ENCODE results near the gene OR2L2.

Gene OR2L2

GRCh38 chr1:248046536-248046935 is 16.7 kb downstream of the OR2L2 start, which contains the start of gene OR2L3:
Gene OR2L3, plus strand, starts transcription at chr1:248046836. Its CDS starts 13,846 bp downstream, at chr1:248060682.
- Histone ChIP-seq H3K4me1 (ENCODE audit: insufficient read depth, low read length, poor library complexity, severe bottlenecking) (no peaks in the 10 kb centered on the region), H3K9me2 (replicated peaks; ENCODE audit: low read depth, low read length) (no peaks in the 10 kb centered on the region), H3K4me2 (ENCODE audit: low read depth, low read length, poor library complexity, severe bottlenecking) (no peak within 1 kb of the TSS), H4K20me1 (ENCODE audit: insufficient read depth, low read length, poor library complexity, severe bottlenecking) (no peaks in the 10 kb centered on the region), H3K9me3 (ENCODE audit: insufficient read depth, low read depth, low read length) (no peaks in the 10 kb centered on the region), H3K79me2 (ENCODE audit: insufficient read depth, low read length) (no peaks in the 10 kb centered on the region), H3K4me3 (ENCODE audit: low read length, poor library complexity, severe bottlenecking) (no peak within 1 kb of the TSS), H3F3A (ENCODE audit: low read depth) (no peaks in the 10 kb centered on the region), H3K27me3 (ENCODE audit: insufficient read depth, low read length, poor library complexity, severe bottlenecking) (no peaks in the 10 kb centered on the region), H2AFZ (ENCODE audit: low read length) (no peak within 1 kb of the TSS), H3K9ac (ENCODE audit: low read depth, low read length, poor library complexity, severe bottlenecking) (no peak within 1 kb of the TSS), H3K36me3 (ENCODE audit: insufficient read depth, low read length) (no peaks in the 10 kb centered on the region)
- TF ChIP-seq CTCF (conservative IDR thresholded peaks at IDR 0.05; ENCODE audit: low read length) (no peak), EZH2phosphoT487 (IDR thresholded peaks at IDR 0.05; ENCODE audit: borderline replicate concordance) (no peak)

GRCh38 chr1:248047008-248047407 is 17.1 kb downstream of the OR2L2 start:
- H3K9me3 ChIP-seq (ENCODE audit: insufficient read depth, low read depth, low read length): no peaks in the 10 kb centered on the region
- TF ChIP-seq EZH2phosphoT487 (IDR thresholded peaks at IDR 0.05; ENCODE audit: borderline replicate concordance): no peak
- peak; percentile 22; the same call in 1 of the 2 replicates for TF ChIP-seq CTCF (conservative IDR thresholded peaks at IDR 0.05; ENCODE audit: low read length)
- no peak overlapping the region for H2AFZ ChIP-seq (ENCODE audit: low read length)
- no peaks in the 10 kb centered on the region for H3K9me2 ChIP-seq (replicated peaks; ENCODE audit: low read depth, low read length)
- H3K36me3 ChIP-seq (ENCODE audit: insufficient read depth, low read length): no peaks in the 10 kb centered on the region
- H3K4me3 ChIP-seq (ENCODE audit: low read length, poor library complexity, severe bottlenecking): no peak overlapping the region
- H4K20me1 ChIP-seq (ENCODE audit: insufficient read depth, low read length, poor library complexity, severe bottlenecking): no peaks in the 10 kb centered on the region
- no peak overlapping the region for H3K9ac ChIP-seq (ENCODE audit: low read depth, low read length, poor library complexity, severe bottlenecking)
- no peaks in the 10 kb centered on the region for H3K4me1 ChIP-seq (ENCODE audit: insufficient read depth, low read length, poor library complexity, severe bottlenecking)
- H3K4me2 ChIP-seq (ENCODE audit: low read depth, low read length, poor library complexity, severe bottlenecking): no peak overlapping the region
- H3F3A ChIP-seq (ENCODE audit: low read depth): no peaks in the 10 kb centered on the region
- H3K79me2 ChIP-seq (ENCODE audit: insufficient read depth, low read length): no peaks in the 10 kb centered on the region
- H3K27me3 ChIP-seq (ENCODE audit: insufficient read depth, low read length, poor library complexity, severe bottlenecking): no peaks in the 10 kb centered on the region

- no peaks in the 10 kb centered on the region for H3K4me1 ChIP-seq (ENCODE audit: insufficient read depth, low read length, poor library complexity, severe bottlenecking)
- H3K27me3 ChIP-seq (ENCODE audit: insufficient read depth, low read length, poor library complexity, severe bottlenecking): no peaks in the 10 kb centered on the region
- H3K36me3 ChIP-seq (ENCODE audit: insufficient read depth, low read length): no peaks in the 10 kb centered on the region
- H3K9ac ChIP-seq (ENCODE audit: low read depth, low read length, poor library complexity, severe bottlenecking): no peak overlapping the region
- TF ChIP-seq CTCF (conservative IDR thresholded peaks at IDR 0.05; ENCODE audit: low read length) (no peak), EZH2phosphoT487 (IDR thresholded peaks at IDR 0.05; ENCODE audit: borderline replicate concordance) (no peak)
- H3K9me3 ChIP-seq (ENCODE audit: insufficient read depth, low read depth, low read length): no peaks in the 10 kb centered on the region
- no peak overlapping the region for H3K4me3 ChIP-seq (ENCODE audit: low read length, poor library complexity, severe bottlenecking)
- H3F3A ChIP-seq (ENCODE audit: low read depth): no peaks in the 10 kb centered on the region
- no peaks in the 10 kb centered on the region for H3K79me2 ChIP-seq (ENCODE audit: insufficient read depth, low read length)
- no peaks in the 10 kb centered on the region for H4K20me1 ChIP-seq (ENCODE audit: insufficient read depth, low read length, poor library complexity, severe bottlenecking)
- no peaks in the 10 kb centered on the region for H3K9me2 ChIP-seq (replicated peaks; ENCODE audit: low read depth, low read length)
- no peak overlapping the region for H3K4me2 ChIP-seq (ENCODE audit: low read depth, low read length, poor library complexity, severe bottlenecking)
- H2AFZ ChIP-seq (ENCODE audit: low read length): no peak overlapping the region
Observed at GRCh38 chr1:248054671-248055070, 24.8 kb downstream of the OR2L2 start.

All from Loucy (cell line).